ENCODE data around the gene IGSF8. TPM values are rescaled to one million over a fixed set of nuclear protein-coding genes. Genes with fewer than 3 reads are reported as not detected.
"Not testable (repeated sequence)": the region's sequence is repeated elsewhere in the genome, so short reads cannot be mapped to it uniquely, and the experiment has no call there.

The IGSF8 gene
- total RNA-seq, 2 experiments from 2014 or later: 38.0 to 39.0 TPM

- Mint-ChIP-seq H3K9me3 (no peaks in the 10 kb centered on the region), H3K36me3 (no peaks in the 10 kb centered on the region), H3K4me1 (no peaks in the 10 kb centered on the region), H3K27me3 (no peaks in the 10 kb centered on the region), H3K4me3 (no peak overlapping the region), H3K27ac (no peak overlapping the region)
- DNase-seq: no peak
Measured at GRCh38 chr1:160130939-160131338, 32.5 kb upstream of the IGSF8 start.

DNA sequence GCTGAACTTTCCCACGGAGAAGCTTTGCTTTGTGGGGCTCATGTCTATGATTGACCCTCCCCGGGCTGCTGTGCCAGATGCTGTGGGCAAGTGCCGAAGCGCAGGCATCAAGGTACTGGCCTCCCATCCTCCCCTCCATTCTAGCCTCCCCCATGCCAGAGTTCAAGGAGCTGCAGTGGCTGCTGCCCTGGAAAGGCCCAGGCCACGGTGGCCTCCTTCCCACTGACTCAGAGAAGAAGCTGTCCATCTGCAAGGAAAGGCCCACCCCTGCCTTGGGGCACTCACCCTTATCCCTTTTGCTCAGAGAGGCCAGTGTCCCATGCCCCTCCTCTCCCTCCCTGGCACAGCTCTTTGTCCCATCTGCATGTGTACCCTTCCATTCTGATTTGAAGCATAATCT is 32.1 kb upstream of the IGSF8 start:
- Mint-ChIP-seq H3K27ac (no peak overlapping the region), H3K27me3 (no peaks in the 10 kb centered on the region), H3K4me3 (no peak overlapping the region), H3K36me3 (no peaks in the 10 kb centered on the region), H3K4me1 (no peaks in the 10 kb centered on the region), H3K9me3 (no peaks in the 10 kb centered on the region)
- no peak for DNase-seq

GRCh38 chr1:160129966-160130365 is 31.5 kb upstream of the IGSF8 start:
- no peaks in the 10 kb centered on the region for H3K4me1 Mint-ChIP-seq
- no peaks in the 10 kb centered on the region for H3K9me3 Mint-ChIP-seq
- no peak overlapping the region for H3K4me3 Mint-ChIP-seq
- no peak overlapping the region for H3K27ac Mint-ChIP-seq
- no peaks in the 10 kb centered on the region for H3K27me3 Mint-ChIP-seq
- no peaks in the 10 kb centered on the region for H3K36me3 Mint-ChIP-seq
- DNase-seq: no peak

GRCh38 chr1:160129558-160129957 is 31.1 kb upstream of the IGSF8 start:
- H3K27ac Mint-ChIP-seq: no peak overlapping the region
- H3K9me3 Mint-ChIP-seq: no peaks in the 10 kb centered on the region
- H3K27me3 Mint-ChIP-seq: no peaks in the 10 kb centered on the region
- no peaks in the 10 kb centered on the region for H3K36me3 Mint-ChIP-seq
- no peak overlapping the region for H3K4me3 Mint-ChIP-seq
- no peaks in the 10 kb centered on the region for H3K4me1 Mint-ChIP-seq
- no peak for DNase-seq

GRCh38 chr1:160129046-160129445 is 30.6 kb upstream of the IGSF8 start:
- no peak overlapping the region for H3K4me3 Mint-ChIP-seq
- no peak for DNase-seq
- H3K36me3 Mint-ChIP-seq: no peaks in the 10 kb centered on the region
- no peaks in the 10 kb centered on the region for H3K4me1 Mint-ChIP-seq
- H3K27me3 Mint-ChIP-seq: no peaks in the 10 kb centered on the region
- no peaks in the 10 kb centered on the region for H3K9me3 Mint-ChIP-seq
- no peak overlapping the region for H3K27ac Mint-ChIP-seq

DNA sequence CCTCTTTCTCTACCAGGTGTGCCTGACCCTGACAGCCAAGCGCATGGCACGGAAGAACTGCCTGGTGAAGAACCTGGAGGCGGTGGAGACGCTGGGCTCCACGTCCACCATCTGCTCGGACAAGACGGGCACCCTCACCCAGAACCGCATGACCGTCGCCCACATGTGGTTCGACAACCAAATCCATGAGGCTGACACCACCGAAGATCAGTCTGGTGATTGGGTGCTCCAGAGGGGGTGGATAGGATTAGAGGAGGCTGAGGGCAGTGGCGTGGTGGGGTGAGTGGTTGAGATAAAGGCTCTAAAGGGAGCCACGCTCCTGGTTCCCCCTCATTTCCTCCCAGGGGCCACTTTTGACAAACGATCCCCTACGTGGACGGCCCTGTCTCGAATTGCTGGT is 30.2 kb upstream of the IGSF8 start:
- no peaks in the 10 kb centered on the region for H3K36me3 Mint-ChIP-seq
- no peak for DNase-seq
- H3K27me3 Mint-ChIP-seq: no peaks in the 10 kb centered on the region
- H3K4me1 Mint-ChIP-seq: no peaks in the 10 kb centered on the region
- no peak overlapping the region for H3K27ac Mint-ChIP-seq
- no peaks in the 10 kb centered on the region for H3K9me3 Mint-ChIP-seq
- no peak overlapping the region for H3K4me3 Mint-ChIP-seq

GRCh38 chr1:160127865-160128523 is 29.6 kb upstream of the IGSF8 start:
- H3K27ac Mint-ChIP-seq: no peak overlapping the region
- no peaks in the 10 kb centered on the region for H3K4me1 Mint-ChIP-seq
- H3K27me3 Mint-ChIP-seq: no peaks in the 10 kb centered on the region
- DNase-seq: no peak
- no peak overlapping the region for H3K4me3 Mint-ChIP-seq
- H3K36me3 Mint-ChIP-seq: no peaks in the 10 kb centered on the region
- H3K9me3 Mint-ChIP-seq: no peaks in the 10 kb centered on the region

DNA sequence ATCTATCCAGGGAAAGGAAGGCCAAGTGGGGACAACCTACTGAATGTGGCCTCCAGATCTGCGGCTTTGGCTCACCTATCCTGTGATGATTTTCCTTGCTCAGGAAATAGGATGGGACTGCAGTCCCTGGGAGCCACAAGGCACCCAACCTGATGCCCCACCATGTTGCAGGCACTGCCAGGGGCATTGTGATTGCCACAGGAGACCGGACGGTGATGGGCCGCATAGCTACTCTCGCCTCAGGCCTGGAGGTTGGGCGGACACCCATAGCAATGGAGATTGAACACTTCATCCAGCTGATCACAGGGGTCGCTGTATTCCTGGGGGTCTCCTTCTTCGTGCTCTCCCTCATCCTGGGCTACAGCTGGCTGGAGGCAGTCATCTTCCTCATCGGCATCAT is 29.0 kb upstream of the IGSF8 start:
- H3K4me1 Mint-ChIP-seq: no peaks in the 10 kb centered on the region
- H3K9me3 Mint-ChIP-seq: no peaks in the 10 kb centered on the region
- H3K27ac Mint-ChIP-seq: no peak overlapping the region
- no peak overlapping the region for H3K4me3 Mint-ChIP-seq
- no peak for DNase-seq
- H3K36me3 Mint-ChIP-seq: no peaks in the 10 kb centered on the region
- no peaks in the 10 kb centered on the region for H3K27me3 Mint-ChIP-seq

GRCh38 chr1:160126342-160126741 is 27.9 kb upstream of the IGSF8 start:
- not testable (repeated sequence) for H3K36me3 Mint-ChIP-seq, H3K4me3 Mint-ChIP-seq, DNase-seq, H3K4me1 Mint-ChIP-seq, H3K27me3 Mint-ChIP-seq, H3K9me3 Mint-ChIP-seq, H3K27ac Mint-ChIP-seq

GRCh38 chr1:160125746-160126145 is 27.3 kb upstream of the IGSF8 start:
- H3K4me1 Mint-ChIP-seq: no peaks in the 10 kb centered on the region
- no peaks in the 10 kb centered on the region for H3K36me3 Mint-ChIP-seq
- H3K27ac Mint-ChIP-seq: no peak overlapping the region
- DNase-seq: no peak
- no peaks in the 10 kb centered on the region for H3K9me3 Mint-ChIP-seq
- no peak overlapping the region for H3K4me3 Mint-ChIP-seq
- H3K27me3 Mint-ChIP-seq: no peaks in the 10 kb centered on the region

DNA sequence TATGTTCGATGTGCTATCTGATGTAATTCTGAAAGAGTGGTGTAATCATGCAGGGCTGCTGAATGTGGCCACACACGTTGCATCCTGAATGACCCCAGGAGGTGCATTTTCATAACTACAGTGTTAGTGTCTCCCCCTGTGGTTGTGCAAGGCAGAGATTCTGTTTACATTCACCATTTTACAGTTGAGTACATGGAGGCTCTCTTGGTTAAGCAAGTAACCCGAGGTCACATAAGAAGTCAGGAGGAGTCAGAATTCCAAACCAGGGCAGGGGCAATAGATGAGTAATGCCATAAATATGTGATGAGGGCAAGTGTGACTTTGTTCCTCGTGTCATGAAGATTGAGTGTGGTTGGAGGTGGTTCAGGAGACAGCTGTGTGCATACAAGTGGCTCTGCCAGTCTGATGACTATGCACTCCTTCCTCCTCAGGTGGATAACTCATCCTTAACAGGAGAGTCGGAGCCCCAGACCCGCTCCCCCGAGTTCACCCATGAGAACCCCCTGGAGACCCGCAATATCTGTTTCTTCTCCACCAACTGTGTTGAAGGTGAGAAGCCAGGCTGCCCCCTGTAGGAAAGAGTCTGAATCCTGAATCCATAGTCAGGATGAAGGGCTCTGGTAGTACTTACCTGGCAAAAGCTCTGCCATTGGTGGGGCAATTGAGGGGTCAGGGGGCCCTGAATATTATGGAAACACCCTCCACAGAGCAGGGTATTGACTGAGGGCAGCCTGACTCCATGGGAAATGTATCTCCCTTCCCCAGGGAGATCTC is 26.5 kb upstream of the IGSF8 start:
- no peak overlapping the region for H3K4me3 Mint-ChIP-seq
- no peaks in the 10 kb centered on the region for H3K27me3 Mint-ChIP-seq
- no peak overlapping the region for H3K27ac Mint-ChIP-seq
- H3K9me3 Mint-ChIP-seq: no peaks in the 10 kb centered on the region
- DNase-seq: no peak
- H3K36me3 Mint-ChIP-seq: no peaks in the 10 kb centered on the region
- no peaks in the 10 kb centered on the region for H3K4me1 Mint-ChIP-seq

DNA sequence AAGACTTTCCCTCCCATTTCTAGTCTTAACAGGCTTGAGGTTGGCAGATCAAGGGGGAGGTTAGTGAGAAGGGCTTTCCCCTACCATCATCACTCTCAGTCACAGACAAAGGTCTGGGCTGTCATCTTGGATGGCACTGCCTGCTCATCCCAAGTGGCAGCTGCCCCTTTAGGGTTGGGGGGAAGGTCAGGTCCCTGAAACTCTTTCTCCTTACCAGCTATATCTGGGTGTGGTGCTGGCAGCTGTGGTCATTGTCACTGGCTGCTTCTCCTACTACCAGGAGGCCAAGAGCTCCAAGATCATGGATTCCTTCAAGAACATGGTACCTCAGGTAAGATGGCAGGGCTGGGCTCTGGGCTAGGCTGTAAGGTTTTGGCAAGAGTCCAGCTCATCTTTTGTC is 25.3 kb upstream of the IGSF8 start:
- Mint-ChIP-seq H3K9me3 (no peaks in the 10 kb centered on the region), H3K4me1 (no peaks in the 10 kb centered on the region), H3K4me3 (no peak overlapping the region), H3K36me3 (no peaks in the 10 kb centered on the region), H3K27me3 (no peaks in the 10 kb centered on the region), H3K27ac (no peak overlapping the region)
- DNase-seq: no peak

DNA sequence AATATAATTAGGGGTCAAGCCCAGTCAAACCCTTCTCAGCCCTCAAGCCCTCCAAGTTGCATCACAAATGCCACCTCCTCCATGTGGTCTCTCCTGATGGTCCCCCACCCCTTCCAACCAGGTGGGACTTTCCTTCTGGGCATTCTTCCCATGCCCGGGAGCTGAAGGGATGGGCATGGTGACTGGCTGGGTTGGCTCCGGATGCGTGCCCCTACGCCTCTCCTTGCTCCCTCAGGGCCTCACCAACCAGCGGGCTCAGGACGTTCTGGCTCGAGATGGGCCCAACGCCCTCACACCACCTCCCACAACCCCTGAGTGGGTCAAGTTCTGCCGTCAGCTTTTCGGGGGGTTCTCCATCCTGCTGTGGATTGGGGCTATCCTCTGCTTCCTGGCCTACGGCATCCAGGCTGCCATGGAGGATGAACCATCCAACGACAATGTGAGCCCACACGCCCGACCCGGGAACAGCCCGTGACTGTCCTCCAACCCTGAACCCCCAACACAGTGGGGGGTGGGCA is 24.6 kb upstream of the IGSF8 start:
- Mint-ChIP-seq H3K27ac (no peak overlapping the region), H3K4me1 (no peaks in the 10 kb centered on the region), H3K27me3 (no peaks in the 10 kb centered on the region), H3K4me3 (no peak overlapping the region), H3K9me3 (no peaks in the 10 kb centered on the region), H3K36me3 (no peaks in the 10 kb centered on the region)
- no peak for DNase-seq

GRCh38 chr1:160121388-160121787 is 23.0 kb upstream of the IGSF8 start:
- H3K9me3 Mint-ChIP-seq: no peaks in the 10 kb centered on the region
- H3K27ac Mint-ChIP-seq: no peak overlapping the region
- H3K4me3 Mint-ChIP-seq: no peak overlapping the region
- no peaks in the 10 kb centered on the region for H3K4me1 Mint-ChIP-seq
- no peaks in the 10 kb centered on the region for H3K36me3 Mint-ChIP-seq
- no peak for DNase-seq
- no peaks in the 10 kb centered on the region for H3K27me3 Mint-ChIP-seq

GRCh38 chr1:160120797-160121196 is 22.4 kb upstream of the IGSF8 start:
- DNase-seq: no peak
- H3K9me3 Mint-ChIP-seq: no peaks in the 10 kb centered on the region
- H3K36me3 Mint-ChIP-seq: no peaks in the 10 kb centered on the region
- no peaks in the 10 kb centered on the region for H3K4me1 Mint-ChIP-seq
- H3K4me3 Mint-ChIP-seq: no peak overlapping the region
- no peaks in the 10 kb centered on the region for H3K27me3 Mint-ChIP-seq
- H3K27ac Mint-ChIP-seq: no peak overlapping the region

DNA sequence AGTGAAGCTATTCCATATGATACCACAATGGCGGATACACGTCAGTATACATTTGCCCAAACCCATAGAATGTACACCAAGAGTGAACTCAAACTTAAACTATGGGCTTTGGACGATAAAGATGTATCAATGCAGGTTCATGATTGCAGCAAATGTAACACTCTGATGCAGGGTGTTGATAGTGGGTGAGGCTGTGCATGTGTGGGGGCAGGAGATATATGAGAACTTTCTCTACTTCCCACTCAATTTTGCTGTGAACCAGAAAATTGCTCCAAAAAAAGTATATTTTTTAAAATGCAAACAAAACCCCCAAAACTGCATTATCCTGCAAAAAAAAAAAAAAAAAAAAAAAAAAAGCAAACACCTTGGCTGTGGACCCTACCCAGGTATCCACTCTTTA is 20.5 kb upstream of the IGSF8 start:
- DNase-seq: no peak
- Mint-ChIP-seq H3K36me3 (no peaks in the 10 kb centered on the region), H3K9me3 (no peaks in the 10 kb centered on the region), H3K27me3 (no peaks in the 10 kb centered on the region), H3K4me3 (no peak overlapping the region), H3K27ac (no peak overlapping the region), H3K4me1 (no peaks in the 10 kb centered on the region)

Data from activated naive CD8-positive, alpha-beta T cell treated with anti-CD3 and anti-CD28 coated beads for 36 hours (primary cell).